Stimulated activated CD4-positive, alpha-beta T cell treated with anti-CD3 and anti-CD28 coated beads, Interleukin-1b, Interleukin-23, amount 100 ng/mL, for 1 hour (primary cell): ENCODE data around the gene PCDH9.
"Not testable (repeated sequence)": the region's sequence is repeated elsewhere in the genome, so short reads cannot be mapped to it uniquely, and the experiment has no call there.

ENCODE experiments used
- DNase-seq, 2 donors: peaks; one replicate each; pipeline ENCODE4 v3.0.0-alpha.2; 2020; ENCODE audit warnings: low read depth in 2 of 2

Gene PCDH9

GRCh38 chr13:66273011-66273410 lies 957.1 kb downstream of the PCDH9 start:
- DNase-seq = no peak

GRCh38 chr13:66266761-66267160 lies 963.4 kb downstream of the PCDH9 start:
- DNase-seq = no peak

GRCh38 chr13:66266348-66266747 lies 963.8 kb downstream of the PCDH9 start:
- DNase-seq = no peak

GRCh38 chr13:66265371-66265770 lies 964.8 kb downstream of the PCDH9 start:
- DNase-seq = no peak

GRCh38 chr13:66264971-66265370 lies 965.2 kb downstream of the PCDH9 start:
- DNase-seq = no peak

- DNase-seq = no peak
These were observed 967.8 kb downstream of the PCDH9 start for GRCh38 chr13:66262330-66262729.

DNA sequence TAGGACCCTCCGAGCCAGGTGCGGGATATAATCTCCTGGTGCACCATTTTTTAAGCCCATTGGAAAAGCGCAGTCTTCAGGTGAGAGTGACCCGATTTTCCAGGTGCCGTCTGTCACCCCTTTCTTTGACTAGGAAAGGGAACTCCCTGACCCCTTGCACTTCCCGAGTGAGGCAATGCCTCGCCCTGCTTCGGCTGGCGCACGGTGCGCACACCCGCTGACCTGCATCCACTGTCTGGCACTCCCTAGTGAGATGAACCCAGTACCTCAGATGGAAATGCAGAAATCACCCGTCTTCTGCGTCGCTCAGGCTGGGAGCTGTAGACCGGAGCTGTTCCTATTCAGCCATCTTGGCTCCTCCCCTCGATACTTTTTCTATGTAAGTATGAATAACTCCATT lies 970.7 kb downstream of the PCDH9 start:
- DNase-seq = not testable (repeated sequence)
